Measurements from ENCODE around the gene ADGRG1. TPM values are rescaled to one million over a fixed set of nuclear protein-coding genes. Genes with fewer than 3 reads are reported as not detected.
"Not testable (repeated sequence)": the region's sequence is repeated elsewhere in the genome, so short reads cannot be mapped to it uniquely, and the experiment has no call there.

The ADGRG1 gene
- total RNA-seq, 2 donors from 2014 or later: 0.65 to 1.3 TPM

DNA sequence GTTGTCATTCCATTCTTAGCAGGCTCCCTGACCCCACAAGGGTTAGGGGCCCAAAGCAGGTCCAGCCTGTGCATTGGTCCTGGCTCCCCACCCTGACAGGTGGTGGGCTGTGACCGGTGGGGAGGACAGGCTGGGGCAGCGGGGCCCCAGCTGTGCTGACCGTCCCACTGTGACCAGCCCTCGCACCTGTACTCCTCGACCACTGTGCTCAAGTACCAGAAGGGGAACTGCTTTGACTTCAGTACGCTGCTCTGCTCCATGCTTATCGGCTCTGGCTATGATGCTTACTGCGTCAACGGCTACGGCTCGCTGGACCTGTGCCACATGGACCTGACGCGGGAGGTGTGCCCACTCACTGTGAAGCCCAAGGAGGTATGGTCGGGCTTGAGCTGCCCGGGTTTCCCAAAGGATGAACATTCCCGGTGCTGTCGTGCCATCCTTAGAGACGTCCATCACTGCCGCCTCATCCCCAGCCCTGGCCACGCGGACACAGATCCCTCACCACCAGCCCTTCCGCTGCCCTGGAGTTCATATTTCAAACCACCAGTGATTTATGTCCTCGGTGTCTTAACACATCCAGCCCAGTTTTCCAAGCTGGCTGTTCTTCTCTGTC, 73.4 kb downstream of the ADGRG1 start:
- Mint-ChIP-seq H3K36me3 (ENCODE audit: low read depth) (no peaks in the 10 kb centered on the region), H3K4me3 (no peak overlapping the region)

DNA sequence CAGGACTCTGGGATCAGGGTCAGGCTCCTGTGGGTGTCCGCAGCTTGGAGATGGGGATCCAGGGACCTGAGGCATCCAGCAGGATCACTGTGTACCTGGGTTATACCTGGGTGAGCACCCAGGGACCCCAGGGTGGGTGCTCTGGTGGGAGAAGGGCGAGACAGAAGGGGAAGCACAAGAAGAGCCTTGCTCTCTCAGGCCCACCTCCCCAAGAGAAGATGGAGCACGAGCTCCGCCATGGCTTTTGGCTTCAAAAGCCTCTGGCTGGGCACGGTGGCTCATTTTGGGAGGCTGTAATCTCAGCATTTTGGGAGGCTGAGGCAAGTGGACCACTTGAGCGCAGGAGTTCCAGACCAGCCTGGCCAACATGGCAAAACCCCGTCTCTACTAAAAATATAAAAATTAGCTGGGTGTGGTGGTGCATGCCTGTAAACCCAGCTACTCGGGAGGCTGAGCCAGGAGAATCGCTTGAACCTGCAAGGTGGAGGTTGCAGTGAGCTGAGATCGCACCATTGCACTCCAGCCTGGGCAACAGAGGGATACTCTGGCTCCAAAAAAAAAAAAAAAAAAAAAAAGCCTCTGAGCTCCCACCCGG, 75.1 kb downstream of the ADGRG1 start:
- no peak for ATAC-seq

More for the DNA sequence above, 73.4 kb downstream of the ADGRG1 start:
- H3K9me3 ChIP-seq (ENCODE audit: control insufficient read depth, low read length, poor library complexity, severe bottlenecking): no peaks in the 10 kb centered on the region
- DNase-seq (no peak), ATAC-seq (no peak)
- Mint-ChIP-seq H3K4me1 (peaks cover 3% of the 10 kb centered on the region), H3K27me3 (no peaks in the 10 kb centered on the region), H3K27ac (no peak overlapping the region)

DNA sequence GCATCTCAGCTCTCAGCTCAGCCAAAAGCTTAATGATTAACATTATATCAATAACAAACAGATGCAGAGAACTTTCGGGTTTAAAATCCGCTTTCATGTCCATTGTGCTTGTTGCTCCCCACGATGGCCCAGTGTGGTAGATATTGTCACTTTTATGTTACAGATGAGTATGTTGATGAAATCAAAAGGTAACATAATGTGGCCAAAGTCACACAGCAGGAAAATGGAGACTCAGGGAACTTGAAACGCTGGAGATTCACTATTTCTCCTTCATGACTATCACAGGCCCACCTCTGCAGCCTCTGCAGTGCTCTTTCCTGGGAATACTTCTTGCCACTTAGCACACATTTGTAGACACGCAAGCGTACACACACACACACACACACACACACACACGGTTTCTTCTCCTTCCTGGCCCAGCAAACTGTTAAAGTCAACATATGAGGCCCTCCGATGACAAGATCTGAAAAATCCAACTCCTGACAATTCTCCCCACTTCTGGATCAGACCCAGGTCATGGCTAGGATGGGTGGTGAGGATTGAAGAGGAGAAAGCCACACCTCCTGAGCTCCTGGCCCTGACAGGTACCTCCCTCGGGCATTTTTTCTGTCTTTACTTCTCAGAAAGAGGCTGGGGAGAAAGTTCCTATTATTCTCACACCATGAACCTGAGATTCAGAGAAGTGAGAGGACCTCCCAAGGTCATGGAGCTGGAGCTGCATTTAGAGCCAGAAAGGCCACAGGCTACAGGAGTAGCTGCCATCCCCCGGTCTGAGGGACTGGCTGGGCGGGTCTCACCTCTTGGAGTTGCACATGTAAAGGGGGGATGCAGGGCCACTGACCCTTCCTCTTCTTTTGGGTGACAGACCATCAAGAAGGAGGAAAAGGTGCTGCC, 75.8 kb downstream of the ADGRG1 start:
- Mint-ChIP-seq H3K27me3 (peaks cover 9% of the 10 kb centered on the region), H3K4me1 (peaks cover 3% of the 10 kb centered on the region), H3K36me3 (ENCODE audit: low read depth) (no peaks in the 10 kb centered on the region), H3K4me3 (no peak overlapping the region), H3K27ac (no peak overlapping the region)
- no peak for ATAC-seq
- no peak for DNase-seq
- no peaks in the 10 kb centered on the region for H3K9me3 ChIP-seq (ENCODE audit: control insufficient read depth, low read length, poor library complexity, severe bottlenecking)

More for the DNA sequence above, 75.1 kb downstream of the ADGRG1 start:
- no peak overlapping the region for H3K4me3 Mint-ChIP-seq
- no peaks in the 10 kb centered on the region for H3K9me3 ChIP-seq (ENCODE audit: control insufficient read depth, low read length, poor library complexity, severe bottlenecking)
- no peak overlapping the region for H3K27ac Mint-ChIP-seq
- H3K4me1 Mint-ChIP-seq: peaks cover 3% of the 10 kb centered on the region
- no peaks in the 10 kb centered on the region for H3K36me3 Mint-ChIP-seq (ENCODE audit: low read depth)
- DNase-seq: no peak
- peaks cover 7% of the 10 kb centered on the region for H3K27me3 Mint-ChIP-seq

DNA sequence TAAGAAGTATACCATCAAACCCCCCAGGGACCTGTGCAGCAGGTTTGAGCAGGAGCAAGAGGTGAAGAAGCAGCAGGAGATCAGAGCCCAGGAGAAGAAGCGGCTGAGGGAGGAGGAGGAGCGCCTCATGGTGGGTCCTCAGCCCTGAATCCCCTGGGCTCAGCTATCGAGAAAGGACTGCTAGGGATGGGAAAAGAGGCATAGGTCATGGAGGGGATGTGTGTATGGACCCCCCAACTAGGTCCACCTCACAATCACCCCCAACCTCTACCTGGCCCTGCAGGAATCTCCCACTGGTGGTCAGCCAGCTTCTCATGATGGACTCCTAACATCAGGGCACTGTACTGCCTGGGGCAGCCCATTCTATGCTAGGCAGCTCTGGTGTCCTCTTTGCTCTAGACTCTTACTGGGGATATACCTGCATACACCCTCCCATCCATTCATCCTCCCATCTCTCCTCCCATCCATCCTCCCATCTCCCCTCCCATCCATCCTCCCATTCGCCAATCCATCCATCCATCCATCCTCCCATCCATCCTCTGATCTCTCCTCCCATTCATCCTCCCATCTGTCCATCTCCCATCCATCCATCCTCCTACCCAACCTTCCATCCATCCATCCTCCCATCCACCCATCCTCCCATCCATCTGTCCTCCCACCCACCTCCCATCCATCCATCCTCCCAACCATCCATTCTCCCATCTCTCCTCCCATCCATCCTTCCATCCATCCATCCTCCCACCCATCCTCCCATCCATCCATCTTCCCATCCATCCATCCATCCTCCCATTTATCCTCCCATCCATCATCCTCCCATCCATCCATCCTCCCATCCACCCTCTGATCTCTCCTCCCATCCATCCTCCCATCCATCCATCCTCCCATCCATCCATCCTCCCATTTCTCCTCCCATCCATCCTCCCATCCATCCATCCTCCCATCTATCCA, 76.7 kb downstream of the ADGRG1 start:
- peaks cover 9% of the 10 kb centered on the region for H3K27me3 Mint-ChIP-seq
- H3K27ac Mint-ChIP-seq: no peak overlapping the region
- ATAC-seq (no peak), DNase-seq (no peak)
- no peaks in the 10 kb centered on the region for H3K4me1 Mint-ChIP-seq
- H3K4me3 Mint-ChIP-seq: no peak overlapping the region
- H3K36me3 Mint-ChIP-seq (ENCODE audit: low read depth): no peaks in the 10 kb centered on the region
- no peaks in the 10 kb centered on the region for H3K9me3 ChIP-seq (ENCODE audit: control insufficient read depth, low read length, poor library complexity, severe bottlenecking)

DNA sequence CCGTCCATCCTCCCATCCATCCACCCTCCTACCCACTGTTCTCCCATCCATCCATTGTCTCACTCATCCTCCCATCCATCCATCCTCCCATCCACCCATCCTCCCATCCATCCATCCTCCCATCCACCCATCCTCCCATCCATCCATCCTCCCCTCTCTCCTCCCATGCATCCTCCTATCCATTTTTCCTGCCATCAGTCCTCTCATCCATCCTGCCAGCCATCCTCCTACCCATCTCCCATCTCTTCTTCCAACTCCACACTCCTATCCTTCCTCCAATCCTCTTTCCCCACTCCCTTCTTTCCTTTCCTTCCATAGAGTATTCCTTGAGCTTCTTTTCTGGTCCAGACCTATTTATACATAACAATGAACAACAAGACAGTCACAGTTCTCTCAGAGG, 78.3 kb downstream of the ADGRG1 start:
- ATAC-seq: no peak
- H3K4me3 Mint-ChIP-seq: no peak overlapping the region
- DNase-seq: no peak
- H3K27ac Mint-ChIP-seq: no peak overlapping the region
- peaks cover 2% of the 10 kb centered on the region for H3K4me1 Mint-ChIP-seq
- no peaks in the 10 kb centered on the region for H3K9me3 ChIP-seq (ENCODE audit: control insufficient read depth, low read length, poor library complexity, severe bottlenecking)
- no peaks in the 10 kb centered on the region for H3K36me3 Mint-ChIP-seq (ENCODE audit: low read depth)
- H3K27me3 Mint-ChIP-seq: peaks cover 16% of the 10 kb centered on the region

DNA sequence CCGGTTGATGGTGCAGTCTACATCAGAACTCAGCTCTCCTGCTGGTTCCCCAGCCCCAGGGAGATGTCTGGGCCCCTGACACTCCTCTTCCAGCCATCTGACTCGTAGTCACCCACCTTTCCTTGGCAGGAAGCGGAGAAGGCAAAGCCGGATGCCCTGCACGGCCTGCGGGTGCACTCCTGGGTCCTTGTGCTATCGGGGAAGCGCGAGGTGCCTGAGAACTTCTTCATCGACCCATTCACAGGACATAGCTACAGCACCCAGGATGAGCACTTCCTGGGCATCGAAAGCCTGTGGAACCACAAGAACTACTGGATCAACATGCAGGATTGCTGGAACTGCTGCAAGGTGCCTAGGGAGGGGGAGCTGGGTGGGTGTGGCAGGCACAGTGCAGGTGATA, 78.9 kb downstream of the ADGRG1 start:
- DNase-seq (no peak), ATAC-seq (no peak)
- H3K36me3 Mint-ChIP-seq (ENCODE audit: low read depth): no peaks in the 10 kb centered on the region
- H3K27ac Mint-ChIP-seq: no peak overlapping the region
- H3K4me3 Mint-ChIP-seq: no peak overlapping the region
- peaks cover 16% of the 10 kb centered on the region for H3K27me3 Mint-ChIP-seq
- no peaks in the 10 kb centered on the region for H3K9me3 ChIP-seq (ENCODE audit: control insufficient read depth, low read length, poor library complexity, severe bottlenecking)
- H3K4me1 Mint-ChIP-seq: peaks cover 2% of the 10 kb centered on the region

DNA sequence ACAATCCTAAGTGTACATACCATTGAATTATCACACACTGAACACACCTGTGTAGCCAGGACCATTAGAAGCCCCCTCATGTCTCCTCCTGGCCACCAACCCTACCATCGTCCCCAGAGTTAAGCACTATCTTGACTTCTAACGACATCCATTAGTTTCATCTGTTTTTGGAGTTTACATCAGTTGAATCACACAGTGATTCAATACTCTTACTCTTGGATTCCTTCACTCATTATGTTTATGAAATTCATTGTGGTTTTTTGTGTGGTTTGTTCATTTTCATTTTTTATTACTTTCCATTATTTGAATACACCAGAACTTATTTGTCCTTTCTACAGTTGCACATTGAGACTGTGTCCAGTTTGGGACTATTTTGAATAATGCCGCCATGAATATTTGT, 79.7 kb downstream of the ADGRG1 start:
- no peak for ATAC-seq
- peaks cover 2% of the 10 kb centered on the region for H3K4me1 Mint-ChIP-seq
- no peak for DNase-seq
- no peak overlapping the region for H3K4me3 Mint-ChIP-seq
- no peaks in the 10 kb centered on the region for H3K9me3 ChIP-seq (ENCODE audit: control insufficient read depth, low read length, poor library complexity, severe bottlenecking)
- no peak overlapping the region for H3K27ac Mint-ChIP-seq
- H3K27me3 Mint-ChIP-seq: peaks cover 24% of the 10 kb centered on the region
- H3K36me3 Mint-ChIP-seq (ENCODE audit: low read depth): no peaks in the 10 kb centered on the region

DNA sequence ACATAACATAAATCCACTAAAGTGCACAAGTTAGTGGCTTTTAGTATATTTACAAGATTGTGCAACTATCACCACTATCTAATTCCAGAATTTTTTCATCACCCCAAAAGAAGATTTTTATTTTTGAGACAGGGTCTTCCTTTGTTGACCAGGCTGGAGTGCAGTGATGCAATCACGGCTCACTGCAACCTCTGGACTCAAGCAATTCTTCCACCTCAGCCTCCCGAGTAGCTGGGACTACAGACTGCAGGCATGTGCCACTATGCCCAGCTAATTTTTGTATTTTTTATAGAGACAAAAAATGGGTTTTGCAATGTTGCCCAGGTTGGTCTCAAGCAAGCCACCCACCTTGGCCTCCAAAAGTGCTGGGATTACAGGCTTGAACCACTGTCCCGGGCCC, 81.2 kb downstream of the ADGRG1 start:
- peaks cover 2% of the 10 kb centered on the region for H3K4me1 Mint-ChIP-seq
- peaks cover 32% of the 10 kb centered on the region for H3K27me3 Mint-ChIP-seq
- no peak overlapping the region for H3K27ac Mint-ChIP-seq
- DNase-seq (no peak), ATAC-seq (no peak)
- no peak overlapping the region for H3K4me3 Mint-ChIP-seq
- no peaks in the 10 kb centered on the region for H3K9me3 ChIP-seq (ENCODE audit: control insufficient read depth, low read length, poor library complexity, severe bottlenecking)
- H3K36me3 Mint-ChIP-seq (ENCODE audit: low read depth): no peaks in the 10 kb centered on the region

DNA sequence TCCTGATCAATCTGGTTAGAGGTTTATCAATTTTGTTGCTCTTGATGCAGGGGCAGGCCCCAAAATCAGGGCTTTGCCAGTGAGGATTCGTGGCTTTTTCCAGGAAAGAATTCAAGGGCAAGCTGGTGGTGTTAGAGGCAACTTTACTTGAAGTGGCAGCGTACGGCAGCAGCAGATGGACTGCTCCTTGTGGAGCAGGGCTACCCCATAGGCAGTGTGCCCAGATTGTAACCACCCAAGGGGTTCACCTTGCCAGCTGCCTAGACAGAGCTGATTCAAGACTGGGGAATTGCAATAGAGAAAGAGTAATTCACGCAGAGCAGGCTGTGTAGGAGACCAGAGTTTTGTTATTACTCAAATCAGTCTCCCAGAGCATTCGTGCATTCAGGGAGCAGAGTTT, 82.9 kb downstream of the ADGRG1 start:
- DNase-seq (no peak), ATAC-seq (no peak)
- no peaks in the 10 kb centered on the region for H3K9me3 ChIP-seq (ENCODE audit: control insufficient read depth, low read length, poor library complexity, severe bottlenecking)
- Mint-ChIP-seq H3K36me3 (ENCODE audit: low read depth) (no peaks in the 10 kb centered on the region), H3K27ac (no peak overlapping the region), H3K4me1 (peaks cover 2% of the 10 kb centered on the region), H3K4me3 (no peak overlapping the region), H3K27me3 (peaks cover 40% of the 10 kb centered on the region)

DNA sequence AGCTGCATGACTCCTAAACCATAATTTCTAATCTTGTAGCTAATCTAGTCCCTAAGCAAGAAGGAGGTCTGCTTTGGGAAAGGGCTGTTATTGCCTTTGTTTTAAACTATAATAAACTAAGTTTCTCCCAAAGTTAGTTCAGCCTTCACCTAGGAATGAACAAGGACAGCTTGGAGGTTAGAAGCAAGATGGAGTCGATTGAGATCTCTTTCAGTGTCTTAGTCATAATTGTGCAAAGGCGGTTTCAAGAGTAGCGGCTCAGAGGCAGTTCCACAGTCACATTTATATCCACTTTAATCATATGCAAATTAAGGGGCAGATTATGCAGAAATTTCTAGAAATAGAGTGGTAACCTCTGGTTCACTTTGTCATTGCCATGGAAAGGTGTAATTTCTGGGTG, 83.6 kb downstream of the ADGRG1 start:
- ATAC-seq: no peak

DNA sequence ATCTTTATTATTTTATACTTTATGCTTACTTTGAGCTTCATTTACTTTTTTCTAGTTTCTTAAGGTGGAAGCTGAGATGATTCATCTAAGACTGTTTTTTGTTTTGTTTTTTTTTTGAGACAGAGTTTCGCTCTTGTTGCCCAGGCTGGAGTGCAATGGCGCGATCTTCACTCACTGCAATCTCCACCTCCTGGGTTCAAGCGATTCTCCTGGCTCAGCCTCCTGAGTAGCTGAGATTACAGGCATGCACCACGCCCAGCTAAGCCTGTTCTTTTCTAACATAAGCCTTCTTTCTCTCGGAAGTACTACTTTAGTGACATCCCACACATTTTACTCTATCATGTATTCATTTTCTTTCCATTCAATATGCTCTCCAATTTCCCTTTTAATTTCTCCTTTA, 84.1 kb downstream of the ADGRG1 start:
- H3K4me3 Mint-ChIP-seq; H3K36me3 Mint-ChIP-seq (ENCODE audit: low read depth); H3K4me1 Mint-ChIP-seq; DNase-seq; H3K27ac Mint-ChIP-seq; ATAC-seq; H3K9me3 ChIP-seq (ENCODE audit: control insufficient read depth, low read length, poor library complexity, severe bottlenecking): not testable (repeated sequence)
- H3K27me3 Mint-ChIP-seq: peaks cover 40% of the 10 kb centered on the region

More for the DNA sequence above, 83.6 kb downstream of the ADGRG1 start:
- H3K27ac Mint-ChIP-seq: no peak overlapping the region
- no peak for DNase-seq
- H3K4me1 Mint-ChIP-seq: peaks cover 2% of the 10 kb centered on the region
- H3K27me3 Mint-ChIP-seq: peaks cover 40% of the 10 kb centered on the region
- no peaks in the 10 kb centered on the region for H3K36me3 Mint-ChIP-seq (ENCODE audit: low read depth)
- no peak overlapping the region for H3K4me3 Mint-ChIP-seq
- no peaks in the 10 kb centered on the region for H3K9me3 ChIP-seq (ENCODE audit: control insufficient read depth, low read length, poor library complexity, severe bottlenecking)

DNA sequence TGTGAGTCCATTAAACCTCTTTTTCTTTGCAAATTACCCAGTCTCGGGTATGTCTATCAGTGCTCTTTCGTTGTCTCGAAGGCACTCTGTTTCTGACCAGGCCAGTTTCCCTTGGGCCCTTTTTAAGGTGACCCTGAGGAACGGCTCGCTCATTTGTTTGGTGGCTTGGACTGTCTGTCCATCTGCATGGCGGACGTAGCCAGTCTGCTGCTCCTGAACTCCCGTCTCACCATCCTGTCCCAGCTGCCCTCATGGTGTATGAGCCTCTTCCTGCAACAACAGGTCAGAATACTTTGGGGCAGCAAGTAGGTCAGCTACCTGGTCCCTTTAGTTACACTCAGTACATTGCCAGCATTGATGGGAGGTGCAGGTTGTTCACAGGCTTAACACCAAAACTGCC, 85.2 kb downstream of the ADGRG1 start:
- Mint-ChIP-seq H3K27me3 (peaks cover 32% of the 10 kb centered on the region), H3K36me3 (ENCODE audit: low read depth) (no peaks in the 10 kb centered on the region), H3K4me3 (no peak overlapping the region), H3K27ac (no peak overlapping the region), H3K4me1 (peaks cover 2% of the 10 kb centered on the region)
- no peaks in the 10 kb centered on the region for H3K9me3 ChIP-seq (ENCODE audit: control insufficient read depth, low read length, poor library complexity, severe bottlenecking)
- ATAC-seq: no peak
- DNase-seq: no peak

DNA sequence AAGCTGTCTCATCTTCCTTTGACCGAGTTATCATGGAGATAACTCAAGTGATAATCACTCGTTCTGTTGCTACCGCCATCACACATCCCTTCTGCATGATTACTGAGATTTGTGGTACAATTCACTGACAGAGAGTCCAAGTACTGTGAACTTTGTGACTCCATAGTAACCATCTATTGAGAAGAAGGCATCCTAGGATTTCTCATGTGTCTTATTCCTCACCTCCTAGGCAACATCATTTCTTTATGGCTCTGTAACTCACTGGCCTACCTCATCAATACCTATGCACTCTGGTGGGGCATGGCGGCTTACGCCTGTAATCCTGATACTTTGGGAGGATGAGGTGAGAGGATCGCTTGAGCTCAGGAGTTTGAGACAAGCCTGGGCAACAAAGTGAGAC, 85.6 kb downstream of the ADGRG1 start:
- Mint-ChIP-seq H3K27me3 (peaks cover 31% of the 10 kb centered on the region), H3K4me3 (no peak overlapping the region), H3K36me3 (ENCODE audit: low read depth) (no peaks in the 10 kb centered on the region), H3K27ac (no peak overlapping the region), H3K4me1 (peaks cover 2% of the 10 kb centered on the region)
- no peaks in the 10 kb centered on the region for H3K9me3 ChIP-seq (ENCODE audit: control insufficient read depth, low read length, poor library complexity, severe bottlenecking)
- ATAC-seq: no peak
- no peak for DNase-seq
